H4 (cell line): ENCODE measurements around the gene KDM4E. TPM values are rescaled to one million over a fixed set of nuclear protein-coding genes. Genes with fewer than 3 reads are reported as not detected.

ENCODE experiments used
- DNase-seq: peaks from one replicate; pipeline ENCODE4 v3.0.0-alpha.2; 2015; ENCODE audit warnings: low spot score
- total RNA-seq: library from RNA; depleted of rRNA; stranded (reverse); fragments of >200 nt; shearing (Covaris generic); gene quantifications from 2 replicates; pipeline ENCODE4 v1.2.3, GENCODE V29; 2014; rRNA removed

The KDM4E gene
- total RNA-seq, 1 experiment from 2014 or later = not detected

GRCh38 chr11:95050595-95051202 is 25.6 kb downstream of the KDM4E start:
- no peak for DNase-seq

- no peak for DNase-seq
Observed at GRCh38 chr11:95054356-95054755, 29.3 kb downstream of the KDM4E start.

- no peak for DNase-seq
Observed at GRCh38 chr11:95055283-95055897, 30.3 kb downstream of the KDM4E start.

GRCh38 chr11:95057959-95058358 is 32.9 kb downstream of the KDM4E start:
- no peak for DNase-seq

GRCh38 chr11:95058621-95059020 is 33.6 kb downstream of the KDM4E start:
- DNase-seq = no peak

- no peak for DNase-seq
Observed at GRCh38 chr11:95059046-95059445, 34.0 kb downstream of the KDM4E start.

GRCh38 chr11:95065336-95065735 is 40.3 kb downstream of the KDM4E start:
- no peak for DNase-seq

GRCh38 chr11:95066716-95067038 is 41.6 kb downstream of the KDM4E start, which contains the start of gene SRSF8:
Gene SRSF8 (plus strand): TSS chr11:95066919. CDS start chr11:95067227, 308 bp downstream.
- DNase-seq = no peak

GRCh38 chr11:95067039-95067840 is 42.2 kb downstream of the KDM4E start:
- DNase-seq = peak; percentile 59

- no peak for DNase-seq
Observed at GRCh38 chr11:95067841-95068219, 42.8 kb downstream of the KDM4E start.

GRCh38 chr11:95068549-95068948 is 43.5 kb downstream of the KDM4E start:
- DNase-seq = peak; percentile 96

- DNase-seq = no peak
Observed at GRCh38 chr11:95070471-95070870, 45.4 kb downstream of the KDM4E start.

GRCh38 chr11:95072948-95073347 is 47.9 kb downstream of the KDM4E start:
- no peak for DNase-seq

GRCh38 chr11:95074792-95075563 is 49.9 kb downstream of the KDM4E start:
- DNase-seq = no peak

- peak; percentile 23 for DNase-seq
Observed at GRCh38 chr11:95076416-95076815, 51.4 kb downstream of the KDM4E start.

GRCh38 chr11:95076981-95077380 is 51.9 kb downstream of the KDM4E start:
- no peak for DNase-seq

Other genes starting within 250 kb of the KDM4E start
- gene CWC15, start 51.7 kb upstream of the KDM4E start, total RNA-seq = 46.6 and 56.5 TPM in 2 replicates
- gene KDM4D, start 51.5 kb upstream of the KDM4E start, total RNA-seq = 0.66 and 0.81 TPM in 2 replicates
- gene KDM4F, start 24.2 kb downstream of the KDM4E start, total RNA-seq = not detected in 2 replicates
- 8.0 and 24.2 TPM in 2 replicates for gene SRSF8, start 41.7 kb downstream of the KDM4E start, total RNA-seq
- gene ENDOD1, start 64.6 kb downstream of the KDM4E start, total RNA-seq = 3.6 and 4.0 TPM in 2 replicates
- 6.2 and 10.6 TPM in 2 replicates for gene SESN3, start 205.9 kb downstream of the KDM4E start, total RNA-seq